OCI-LY7 (cell line): ENCODE results near the gene MAPK13. TPM values are rescaled to one million over a fixed set of nuclear protein-coding genes. Genes with fewer than 3 reads are reported as not detected.

ENCODE experiments used
- BruUV-seq: library from RNA; stranded (reverse); fragments of 400-500 nt; replicated peaks from 2 replicates; lab custom pipeline; 2021; lab: Mats Ljungman, UMichigan
- CTCF ChIA-PET: fragments of 300-600 bp; sonication (Branson Sonifier 250); formaldehyde crosslinking; loops from one replicate; lab custom pipeline; 2022; ENCODE audit warnings: antibody characterized with exemption; ENCODE audit not compliant: unreplicated experiment; lab: Charles Lee
- POLR2A ChIA-PET: fragments of 300-600 bp; sonication (Branson Sonifier 250); formaldehyde crosslinking; loops from one replicate; lab custom pipeline; 2022; ENCODE audit warnings: antibody characterized with exemption; lab: Charles Lee
- DNase-seq: peaks from one replicate; pipeline ENCODE4 v3.0.0-alpha.2; 2015; ENCODE audit warnings: low spot score
- H2AFZ ChIP-seq: fragments of 200-600 bp; sonication (generic), shearing (Covaris generic); 2 replicates; pipeline ENCODE4 v1.6.1; 2014; ENCODE audit warnings: mild to moderate bottlenecking, antibody characterized with exemption, low read length, moderate library complexity
- H3K27ac ChIP-seq: fragments of 200-600 bp; sonication (generic); 2 replicates; pipeline ENCODE4 v1.5.1; 2014; ENCODE audit warnings: mixed run types, low read depth, mild to moderate bottlenecking, moderate library complexity, low read length, inconsistent platforms; ENCODE audit not compliant: poor library complexity, severe bottlenecking
- H3K36me3 ChIP-seq: fragments of 200-600 bp; sonication (generic); 2 replicates; pipeline ENCODE4 v1.6.1; 2014; ENCODE audit warnings: mild to moderate bottlenecking, antibody characterized with exemption, low read length, moderate library complexity, mixed read lengths; ENCODE audit not compliant: insufficient read depth
- H3K4me1 ChIP-seq: fragments of 200-600 bp; sonication (generic); 2 replicates; pipeline ENCODE4 v1.5.1; 2014; ENCODE audit warnings: mild to moderate bottlenecking, low read length; ENCODE audit not compliant: insufficient read depth, poor library complexity, severe bottlenecking
- H3K4me2 ChIP-seq: fragments of 200-600 bp; sonication (generic); 2 replicates; pipeline ENCODE4 v1.6.1; 2014; ENCODE audit warnings: mild to moderate bottlenecking, low read length
- H3K4me3 ChIP-seq: fragments of 200-600 bp; sonication (generic); 2 replicates; pipeline ENCODE4 v1.5.1; 2014; ENCODE audit warnings: mild to moderate bottlenecking, low read depth, low read length; ENCODE audit not compliant: poor library complexity, severe bottlenecking
- H3K79me2 ChIP-seq: fragments of 200-600 bp; sonication (generic); 2 replicates; pipeline ENCODE4 v1.6.1; 2016; ENCODE audit warnings: low read depth, mild to moderate bottlenecking, low read length, moderate library complexity, mixed read lengths; ENCODE audit not compliant: insufficient read depth
- H3K9me2 ChIP-seq: fragments of 200-600 bp; sonication (generic); 2 replicates; pipeline ENCODE4 v1.6.1; 2016; ENCODE audit warnings: mild to moderate bottlenecking, low read length, mixed read lengths; ENCODE audit not compliant: insufficient read depth
- H3K9me3 ChIP-seq: fragments of 200-600 bp; sonication (generic); 2 replicates; pipeline ENCODE4 v1.6.1; 2014; ENCODE audit warnings: mild to moderate bottlenecking, mixed run types, low read length, mixed read lengths
- H4K20me1 ChIP-seq: fragments of 200-600 bp; sonication (generic); 2 replicates; pipeline ENCODE4 v1.6.1; 2014; ENCODE audit warnings: mild to moderate bottlenecking, antibody characterized with exemption, low read length, moderate library complexity, mixed read lengths; ENCODE audit not compliant: insufficient read depth
- EZH2phosphoT487 ChIP-seq: fragments of 200-600 bp; sonication (generic); IDR thresholded peaks from 2 replicates; pipeline ENCODE4 v1.6.1; 2018; ENCODE audit warnings: low read depth, borderline replicate concordance, mild to moderate bottlenecking, mixed run types, antibody characterized with exemption, low read length, moderate library complexity, mixed read lengths
- intact Hi-C: fragments of 100-400 bp; cut with micrococcal nuclease; formaldehyde crosslinking; loops from one replicate; pipeline ENCODE4 v1.10.0; 2022; ENCODE audit not compliant: unreplicated experiment
- total RNA-seq, 2 experiments: library from RNA; depleted of rRNA in 1 of 2; stranded (reverse); fragments of >200 nt in 1 of 2; shearing (Covaris generic) in 1 of 2; gene quantifications; 2 replicates each; pipeline ENCODE4 v1.2.3, GENCODE V29; 2014 to 2022
- TF ChIP-seq, protein P1 (sequence below): fragments of 200-600 bp; sonication (generic); conservative IDR thresholded peaks from 2 replicates; pipeline ENCODE4 v1.5.1; 2014; ENCODE audit warnings: mild to moderate bottlenecking, antibody characterized with exemption, low read length, moderate library complexity, mixed read lengths

The MAPK13 gene
- total RNA-seq, 2 experiments from 2014 or later: 0.88 to 1.8 TPM

- no TSS peak for BruUV-seq
- intact Hi-C loops: no loop called here
These were observed 12.4 kb upstream of the MAPK13 start for GRCh38 chr6:36117658-36118549.

GRCh38 chr6:36118550-36119107 lies 11.7 kb upstream of the MAPK13 start:
- CTCF ChIA-PET: no interaction called here
- Histone ChIP-seq H3K4me1 (peaks cover 65% of the 10 kb centered on the region), H3K9me3 (no peaks in the 10 kb centered on the region; the same call in 1 of the 2 replicates), H4K20me1 (no peaks in the 10 kb centered on the region), H2AFZ (no peak overlapping the region), H3K36me3 (0 out of 2 replicates have a peak, but pooled peaks cover 7% of the 10 kb centered on the region), H3K4me3 (no peak overlapping the region), H3K9me2 (no peaks in the 10 kb centered on the region), H3K27ac (no peak overlapping the region), H3K4me2 (no peak overlapping the region), H3K79me2 (no peaks in the 10 kb centered on the region)
- TF ChIP-seq, protein P1, sequence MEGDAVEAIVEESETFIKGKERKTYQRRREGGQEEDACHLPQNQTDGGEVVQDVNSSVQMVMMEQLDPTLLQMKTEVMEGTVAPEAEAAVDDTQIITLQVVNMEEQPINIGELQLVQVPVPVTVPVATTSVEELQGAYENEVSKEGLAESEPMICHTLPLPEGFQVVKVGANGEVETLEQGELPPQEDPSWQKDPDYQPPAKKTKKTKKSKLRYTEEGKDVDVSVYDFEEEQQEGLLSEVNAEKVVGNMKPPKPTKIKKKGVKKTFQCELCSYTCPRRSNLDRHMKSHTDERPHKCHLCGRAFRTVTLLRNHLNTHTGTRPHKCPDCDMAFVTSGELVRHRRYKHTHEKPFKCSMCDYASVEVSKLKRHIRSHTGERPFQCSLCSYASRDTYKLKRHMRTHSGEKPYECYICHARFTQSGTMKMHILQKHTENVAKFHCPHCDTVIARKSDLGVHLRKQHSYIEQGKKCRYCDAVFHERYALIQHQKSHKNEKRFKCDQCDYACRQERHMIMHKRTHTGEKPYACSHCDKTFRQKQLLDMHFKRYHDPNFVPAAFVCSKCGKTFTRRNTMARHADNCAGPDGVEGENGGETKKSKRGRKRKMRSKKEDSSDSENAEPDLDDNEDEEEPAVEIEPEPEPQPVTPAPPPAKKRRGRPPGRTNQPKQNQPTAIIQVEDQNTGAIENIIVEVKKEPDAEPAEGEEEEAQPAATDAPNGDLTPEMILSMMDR: no peak
- no peak for TF ChIP-seq EZH2phosphoT487
- POLR2A ChIA-PET: no interaction called here
- BruUV-seq: no TSS peak
- intact Hi-C loops: no loop called here
- DNase-seq: no peak

More at GRCh38 chr6:36117658-36118549, 12.4 kb upstream of the MAPK13 start:
- H3K27ac ChIP-seq: no peak overlapping the region
- H3K4me3 ChIP-seq: no peak overlapping the region
- no peak overlapping the region for H2AFZ ChIP-seq
- no peaks in the 10 kb centered on the region for H3K9me2 ChIP-seq
- CTCF ChIA-PET: no interaction called here
- H3K79me2 ChIP-seq: no peaks in the 10 kb centered on the region
- H4K20me1 ChIP-seq: no peaks in the 10 kb centered on the region
- H3K4me1 ChIP-seq: peaks cover 68% of the 10 kb centered on the region
- H3K36me3 ChIP-seq: 0 out of 2 replicates have a peak, but pooled peaks cover 10% of the 10 kb centered on the region
- no peaks in the 10 kb centered on the region; the same call in 1 of the 2 replicates for H3K9me3 ChIP-seq
- POLR2A ChIA-PET: no interaction called here
- H3K4me2 ChIP-seq: no peak overlapping the region
- DNase-seq: no peak
- TF ChIP-seq, protein P1: no peak
- TF ChIP-seq EZH2phosphoT487: no peak
